ENCODE results near the gene OR2S2. TPM values are rescaled to one million over a fixed set of nuclear protein-coding genes. Genes with fewer than 3 reads are reported as not detected.
"Not testable (repeated sequence)": the region's sequence is repeated elsewhere in the genome, so short reads cannot be mapped to it uniquely, and the experiment has no call there.

OR2S2 gene
- total RNA-seq, 1 donor from 2014 or later, result not detected

- no peaks in the 10 kb centered on the region for H3K9me3 ChIP-seq (replicated peaks)
- H3K36me3 ChIP-seq, result no peaks in the 10 kb centered on the region
- no peaks in the 10 kb centered on the region for H3K4me1 ChIP-seq
- peak overlapping the region; percentile 45 for H3K27ac ChIP-seq (replicated peaks)
- DNase-seq, result no peak
- H3K4me3 ChIP-seq, result no peak overlapping the region
- intact Hi-C loops (cut with micrococcal nuclease), result no loop called here
- no peaks in the 10 kb centered on the region for H3K27me3 ChIP-seq (ENCODE audit: low read depth)
- no peak for TF ChIP-seq CTCF (IDR thresholded peaks at IDR 0.05; ENCODE audit: borderline replicate concordance)
These were observed 22.0 kb downstream of the OR2S2 start for GRCh38 chr9:35935755-35936509.

GRCh38 chr9:35935261-35935660 lies 22.7 kb downstream of the OR2S2 start:
- DNase-seq, result no peak
- Histone ChIP-seq H3K36me3 (no peaks in the 10 kb centered on the region), H3K27me3 (ENCODE audit: low read depth) (no peaks in the 10 kb centered on the region), H3K9me3 (replicated peaks) (no peaks in the 10 kb centered on the region), H3K27ac (replicated peaks) (no peak overlapping the region), H3K4me1 (peaks cover under 1% of the 10 kb centered on the region), H3K4me3 (no peak overlapping the region)
- intact Hi-C loops (cut with micrococcal nuclease), result no loop called here
- TF ChIP-seq CTCF (IDR thresholded peaks at IDR 0.05; ENCODE audit: borderline replicate concordance), result no peak

GRCh38 chr9:35934069-35934468 lies 23.9 kb downstream of the OR2S2 start:
- intact Hi-C loops (cut with micrococcal nuclease); DNase-seq; H3K4me1 ChIP-seq; H3K4me3 ChIP-seq; H3K27ac ChIP-seq (replicated peaks); H3K36me3 ChIP-seq; H3K27me3 ChIP-seq (ENCODE audit: low read depth); H3K9me3 ChIP-seq (replicated peaks): not testable (repeated sequence)

- Histone ChIP-seq H3K27ac (replicated peaks) (no peak overlapping the region), H3K36me3 (no peaks in the 10 kb centered on the region), H3K27me3 (ENCODE audit: low read depth) (no peaks in the 10 kb centered on the region), H3K9me3 (replicated peaks) (no peaks in the 10 kb centered on the region), H3K4me3 (no peak overlapping the region), H3K4me1 (peaks cover 14% of the 10 kb centered on the region)
- intact Hi-C loops (cut with micrococcal nuclease), result no loop called here
- TF ChIP-seq CTCF (IDR thresholded peaks at IDR 0.05; ENCODE audit: borderline replicate concordance), result no peak
- DNase-seq, result no peak
These were observed 24.3 kb downstream of the OR2S2 start for GRCh38 chr9:35933550-35934067.

GRCh38 chr9:35932735-35933134 lies 25.2 kb downstream of the OR2S2 start:
- no peaks in the 10 kb centered on the region for H3K9me3 ChIP-seq (replicated peaks)
- intact Hi-C loops (cut with micrococcal nuclease), result no loop called here

More at GRCh38 chr9:35932735-35933134, 25.2 kb downstream of the OR2S2 start:
- TF ChIP-seq CTCF (IDR thresholded peaks at IDR 0.05; ENCODE audit: borderline replicate concordance), result no peak
- H3K27me3 ChIP-seq (ENCODE audit: low read depth), result no peaks in the 10 kb centered on the region
- H3K4me3 ChIP-seq, result no peak overlapping the region
- DNase-seq, result no peak
- H3K36me3 ChIP-seq, result no peaks in the 10 kb centered on the region
- H3K4me1 ChIP-seq, result peaks cover 17% of the 10 kb centered on the region
- H3K27ac ChIP-seq (replicated peaks), result no peak overlapping the region

Measured in left ventricle myocardium inferior (tissue), 1 donor.